Natural killer cell (primary cell): ENCODE measurements around the gene COL23A1. TPM values are rescaled to one million over a fixed set of nuclear protein-coding genes. Genes with fewer than 3 reads are reported as not detected.
"Not testable (repeated sequence)": the region's sequence is repeated elsewhere in the genome, so short reads cannot be mapped to it uniquely, and the experiment has no call there.

Source experiments
- ATAC-seq, 3 donors: fragments of 150-1000 bp in 2 of 3; fragments of 200-7000 bp in 1 of 3; cut with Tn5 transposase; 1 replicate in 1 of 3; 2 replicates in 2 of 3; pipeline ENCODE4 v1.10.0; 2021; ENCODE audit warnings: mild to moderate bottlenecking in 2 of 3, moderate library complexity in 2 of 3
- DNase-seq, 2 donors: peaks; one replicate each; pipeline versions ENCODE4 v3.0.0 to v3.0.0-alpha.2; 2013 to 2021; ENCODE audit warnings: mixed read lengths in 1 of 2
- H3K27ac ChIP-seq: one replicate; pipeline ENCODE4 v1.5.1; 2013; ENCODE audit warnings: mild to moderate bottlenecking, low read length
- H3K27me3 ChIP-seq: one replicate; pipeline ENCODE4 v1.6.1; 2013; ENCODE audit warnings: low read length; ENCODE audit not compliant: control insufficient read depth, insufficient read depth
- H3K36me3 ChIP-seq: one replicate; pipeline ENCODE4 v1.6.1; 2013; ENCODE audit warnings: low read length; ENCODE audit not compliant: control insufficient read depth, insufficient read depth
- H3K4me1 ChIP-seq: one replicate; pipeline ENCODE4 v1.6.1; 2013; ENCODE audit warnings: low read length; ENCODE audit not compliant: control insufficient read depth, insufficient read depth
- H3K4me3 ChIP-seq: one replicate; pipeline ENCODE4 v1.5.1; 2013; ENCODE audit warnings: low read length
- H3K9me3 ChIP-seq: one replicate; pipeline ENCODE4 v1.6.1; 2013; ENCODE audit warnings: low read length; ENCODE audit not compliant: control insufficient read depth, insufficient read depth
- H3K27ac Mint-ChIP-seq, 2 donors: one replicate each; pipeline ENCODE4 v1.8.0; 2022; ENCODE audit warnings: mild to moderate bottlenecking in 2 of 2, mixed read lengths in 2 of 2, moderate library complexity in 1 of 2
- H3K27me3 Mint-ChIP-seq, 2 donors: one replicate each; pipeline ENCODE4 v1.8.0; 2022; ENCODE audit warnings: low read depth in 2 of 2, mixed read lengths in 2 of 2
- H3K36me3 Mint-ChIP-seq: one replicate; pipeline ENCODE4 v1.8.0; 2022; ENCODE audit warnings: mixed read lengths
- H3K4me1 Mint-ChIP-seq, 2 donors: one replicate each; pipeline ENCODE4 v1.8.0; 2022; ENCODE audit warnings: mixed read lengths in 2 of 2
- H3K4me3 Mint-ChIP-seq: one replicate; pipeline ENCODE4 v1.8.0; 2022; ENCODE audit warnings: mild to moderate bottlenecking, moderate library complexity, mixed read lengths
- H3K9me3 Mint-ChIP-seq, 2 donors: one replicate each; pipeline ENCODE4 v1.8.0; 2022; ENCODE audit warnings: mixed read lengths in 2 of 2
- CTCF ChIP-seq: fragments of 200-600 bp; IDR thresholded peaks from one replicate; pipeline ENCODE4 v1.8.0; 2022; ENCODE audit warnings: antibody characterized with exemption
- WGBS: methylation state at CpG from one replicate; pipeline ENCODE4 v1.1.7; 2013; ENCODE audit warnings: missing lambda C conversion rate; ENCODE audit not compliant: insufficient coverage; 5-methylcytosine and 5-hydroxymethylcytosine counted together
- intact Hi-C: fragments of 100-400 bp; cut with micrococcal nuclease; formaldehyde crosslinking; loops from one replicate; pipeline ENCODE4 v1.14.2; 2022
- total RNA-seq, 4 donors: library from RNA; stranded (reverse); fragments of 120-200 nt in 1 of 4; gene quantifications; one replicate each; pipeline versions ENCODE4 v1.2.3 to v1.2.4, GENCODE V29; 2013 to 2022

The COL23A1 gene
- total RNA-seq, 3 donors from 2014 or later (not counting 1 experiment from before 2014, with no cell fraction given), result 0.15 TPM; not detected in 2

GRCh38 chr5:178256746-178257145 lies 333.4 kb downstream of the COL23A1 start:
- 78% methylated on average over 19 of the region's 19 CpGs for WGBS
- no peak for TF ChIP-seq CTCF
- Mint-ChIP-seq H3K4me3 (no peak overlapping the region), H3K4me1 (no peaks in the 10 kb centered on the region), H3K36me3 (no peaks in the 10 kb centered on the region), H3K27me3 (no peaks in the 10 kb centered on the region), H3K27ac (no peak overlapping the region), H3K9me3 (no peaks in the 10 kb centered on the region)
- intact Hi-C loops, result no loop called here
- DNase-seq (no peak), ATAC-seq (no peak)
- Histone ChIP-seq H3K27me3 (no peaks in the 10 kb centered on the region), H3K36me3 (no peaks in the 10 kb centered on the region), H3K4me1 (peaks cover 21% of the 10 kb centered on the region), H3K4me3 (no peak overlapping the region), H3K9me3 (no peaks in the 10 kb centered on the region), H3K27ac (no peak overlapping the region)

GRCh38 chr5:178253632-178254031 lies 336.6 kb downstream of the COL23A1 start:
- H3K36me3 ChIP-seq, ATAC-seq, H3K27me3 Mint-ChIP-seq, H3K9me3 Mint-ChIP-seq, H3K27me3 ChIP-seq, H3K36me3 Mint-ChIP-seq, H3K4me3 ChIP-seq, H3K9me3 ChIP-seq, intact Hi-C loops, H3K4me3 Mint-ChIP-seq, H3K27ac Mint-ChIP-seq, H3K27ac ChIP-seq, DNase-seq: not testable (repeated sequence)
- H3K4me1 Mint-ChIP-seq, result peaks cover 12 to 16% of the 10 kb centered on the region in 2 donors
- WGBS, result 90% methylated on average over 17 of the region's 18 CpGs
- peaks cover 28% of the 10 kb centered on the region for H3K4me1 ChIP-seq

GRCh38 chr5:178252258-178252657 lies 337.9 kb downstream of the COL23A1 start:
- ATAC-seq (no peak), DNase-seq (no peak)
- no peak for TF ChIP-seq CTCF
- no peaks in the 10 kb centered on the region for H3K36me3 Mint-ChIP-seq
- WGBS, result 64% methylated on average over 8 of the region's 8 CpGs
- Histone ChIP-seq H3K27me3 (no peaks in the 10 kb centered on the region), H3K4me3 (no peak overlapping the region), H3K4me1 (peaks cover 42% of the 10 kb centered on the region), H3K36me3 (no peaks in the 10 kb centered on the region), H3K27ac (no peak overlapping the region), H3K9me3 (no peaks in the 10 kb centered on the region)
- H3K9me3 Mint-ChIP-seq, result peaks cover 0 to 3% of the 10 kb centered on the region in 2 donors
- intact Hi-C loops, result no loop called here
- peaks cover 0 to 3% of the 10 kb centered on the region in 2 donors for H3K27me3 Mint-ChIP-seq
- no peak overlapping the region for H3K4me3 Mint-ChIP-seq
- H3K4me1 Mint-ChIP-seq, result peaks cover 17 to 23% of the 10 kb centered on the region in 2 donors
- no peak overlapping the region for H3K27ac Mint-ChIP-seq

- Mint-ChIP-seq H3K27me3 (peaks cover 0 to 3% of the 10 kb centered on the region in 2 donors), H3K9me3 (peaks cover 0 to 3% of the 10 kb centered on the region in 2 donors), H3K27ac (no peak overlapping the region), H3K4me1 (peaks cover 17 to 30% of the 10 kb centered on the region in 2 donors), H3K36me3 (no peaks in the 10 kb centered on the region), H3K4me3 (no peak overlapping the region)
- H3K27ac ChIP-seq, result no peak overlapping the region
- no peak for TF ChIP-seq CTCF
- WGBS, result 30% methylated on average over 6 of the region's 6 CpGs
- intact Hi-C loops, result no loop called here
- no peaks in the 10 kb centered on the region for H3K36me3 ChIP-seq
- ATAC-seq (no peak), DNase-seq (no peak)
- peaks cover 59% of the 10 kb centered on the region for H3K4me1 ChIP-seq
- H3K9me3 ChIP-seq, result no peaks in the 10 kb centered on the region
- H3K27me3 ChIP-seq, result no peaks in the 10 kb centered on the region
- no peak overlapping the region for H3K4me3 ChIP-seq
These were observed 339.9 kb downstream of the COL23A1 start for GRCh38 chr5:178250263-178250662.
